IMR-90 (cell line): ENCODE measurements around the gene MTG1.

ENCODE experiments used
- CTCF ChIP-seq: conservative IDR thresholded peaks from 2 replicates; pipeline ENCODE4 v1.5.1; 2012; ENCODE audit warnings: mild to moderate bottlenecking, low read depth, low read length, improper control_type of control experiment
- FOS ChIP-seq: fragments of 150-350 bp; IDR thresholded peaks from 2 replicates; pipeline ENCODE4 v1.6.1; 2016; ENCODE audit warnings: low read depth, low read length

DNA sequence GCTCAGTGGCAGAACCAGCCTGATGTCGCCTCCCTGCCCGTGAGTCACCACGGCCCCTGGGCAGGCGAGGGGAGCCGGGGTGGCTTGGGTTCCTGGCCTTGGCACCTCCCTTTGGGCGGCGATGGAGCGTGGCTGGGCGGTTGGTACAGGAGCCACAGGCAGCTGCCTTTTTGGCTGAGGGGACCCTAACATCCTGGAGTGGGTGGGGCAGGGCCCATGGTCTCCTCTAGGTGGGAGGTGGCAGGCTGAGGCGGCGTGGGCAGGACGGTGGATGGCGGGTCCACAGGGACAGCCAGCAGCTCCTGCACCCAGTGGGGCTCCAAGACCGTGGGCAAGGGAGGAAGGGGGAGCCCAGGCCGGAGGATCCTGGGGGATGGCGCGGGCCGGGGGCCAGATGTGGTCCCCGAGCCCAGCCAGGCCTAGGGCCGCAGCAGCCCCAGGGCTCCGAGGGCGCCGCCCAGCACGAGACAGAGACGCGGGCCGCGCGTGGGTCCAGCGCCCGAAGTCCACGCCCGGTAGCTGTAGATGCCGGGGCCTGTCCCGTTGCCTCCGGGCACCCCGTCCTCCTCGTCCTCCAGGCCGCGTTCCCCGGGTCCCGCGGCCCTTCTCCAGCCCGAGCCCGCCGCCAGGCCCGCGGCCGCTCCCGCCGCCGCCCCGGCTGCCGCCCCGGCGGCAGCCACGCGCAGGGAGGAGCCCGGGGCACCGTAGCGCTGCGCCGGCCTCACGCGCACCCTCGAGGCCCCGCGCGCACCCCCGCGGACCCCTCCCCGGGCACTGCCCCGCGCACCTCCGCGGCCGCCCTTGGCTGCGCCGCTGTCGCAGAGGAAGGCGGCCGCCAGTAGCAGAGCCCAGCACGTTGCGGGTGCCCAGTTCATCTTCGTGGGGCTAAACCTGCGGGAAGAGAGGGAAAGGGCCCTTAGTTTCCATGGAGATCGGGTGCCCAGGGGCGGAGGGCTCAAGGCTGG lies 29.1 kb downstream of the MTG1 start:
- no peak for TF ChIP-seq CTCF
- no peak for TF ChIP-seq FOS
